ENCODE measurements around the gene PIH1D1. TPM values are rescaled to one million over a fixed set of nuclear protein-coding genes. Genes with fewer than 3 reads are reported as not detected.

Gene PIH1D1
- total RNA-seq, 1 experiment from 2014 or later = 166 TPM

GRCh38 chr19:49407482-49408015 is 44.1 kb downstream of the PIH1D1 start:
- H3K36me3 Mint-ChIP-seq (ENCODE audit: insufficient read depth in 1 of 3, low read depth in 3 of 3) = no peaks in the 10 kb centered on the region; a peak in 1 of 7 replicates
- H2BK5ac ChIP-seq (ENCODE audit: insufficient read length, low read length) = no peak overlapping the region
- no peak overlapping the region for H3K9ac ChIP-seq (ENCODE audit: extremely low read depth, insufficient read length, low read length)
- H3K27me3 ChIP-seq (ENCODE audit: insufficient read depth, low read length) = no peaks in the 10 kb centered on the region
- no peaks in the 10 kb centered on the region for H3K23me2 ChIP-seq (ENCODE audit: insufficient read length, low read depth, low read length, poor library complexity, severe bottlenecking)
- H3K4me3 Mint-ChIP-seq = no peak overlapping the region
- H3K14ac ChIP-seq (ENCODE audit: insufficient read depth, low read length) = no peak overlapping the region
- no peak overlapping the region for H2AFZ ChIP-seq (ENCODE audit: low read length)
- no peak overlapping the region for H2BK12ac ChIP-seq (ENCODE audit: insufficient read length, low read depth, low read length)
- no CpG with 5 or more reads among the region's 16 CpGs for WGBS (ENCODE audit: extremely low coverage, insufficient read length, low lambda C conversion rate)
- no peak overlapping the region for H3K4ac ChIP-seq (ENCODE audit: low read depth, low read length)
- no peak overlapping the region for H3K23ac ChIP-seq (ENCODE audit: insufficient read length, low read depth, low read length)
- H2AK5ac ChIP-seq (ENCODE audit: insufficient read length, low read length) = no peak overlapping the region
- H3K4me2 ChIP-seq (ENCODE audit: insufficient read depth, insufficient read length, low read length) = no peak overlapping the region
- H3K18ac ChIP-seq (ENCODE audit: insufficient read length, low read depth, low read length) = no peak overlapping the region
- no peak overlapping the region for H3T11ph ChIP-seq (ENCODE audit: low read length)
- no peak overlapping the region for H4K5ac ChIP-seq (ENCODE audit: insufficient read length, low read depth, low read length)
- H3K79me2 ChIP-seq (ENCODE audit: insufficient read depth, low read length) = no peaks in the 10 kb centered on the region
- no peaks in the 10 kb centered on the region for H3K9me3 Mint-ChIP-seq
- H3K56ac ChIP-seq (ENCODE audit: insufficient read length, low read depth, low read length) = no peak overlapping the region
- H3K4me1 ChIP-seq (ENCODE audit: insufficient read depth, low read length) = peaks cover 9% of the 10 kb centered on the region; the same call in 1 of the 2 replicates
- H4K8ac ChIP-seq (replicated peaks; ENCODE audit: insufficient read length, low read depth, low read length) = no peak overlapping the region
- H2BK120ac ChIP-seq (ENCODE audit: low read depth, low read length, poor library complexity, severe bottlenecking) = no peak overlapping the region
- no peak overlapping the region for H3K27ac Mint-ChIP-seq
- TF ChIP-seq CTCF (conservative IDR thresholded peaks at IDR 0.05) = no peak
- H3K79me1 ChIP-seq (ENCODE audit: insufficient read depth, low read depth, low read length, poor library complexity, severe bottlenecking) = no peaks in the 10 kb centered on the region
- peaks cover 2% of the 10 kb centered on the region for H4K20me1 ChIP-seq (ENCODE audit: control insufficient read depth, insufficient read depth, insufficient read length)
- H4K91ac ChIP-seq (ENCODE audit: insufficient read length, low read depth, low read length) = no peak overlapping the region
- no peaks in the 10 kb centered on the region for H3K9me3 ChIP-seq (ENCODE audit: control insufficient read depth, low read depth, low read length)
- no peak overlapping the region for H2BK20ac ChIP-seq (ENCODE audit: low read depth, low read length, poor library complexity, severe bottlenecking)
- H3K4me1 Mint-ChIP-seq = peaks cover 37 to 38% of the 10 kb centered on the region in 2 experiments
- no peak overlapping the region for H2BK15ac ChIP-seq (ENCODE audit: low read depth, low read length)
- no peak overlapping the region for H3K27ac ChIP-seq (ENCODE audit: insufficient read length, low read depth, low read length)
- DNase-seq = no peak
- peaks cover 9% of the 10 kb centered on the region for H3K27me3 Mint-ChIP-seq (ENCODE audit: low read depth)

All from H9 (cell line).